ENCODE measurements around the gene PLXNA4. TPM values are rescaled to one million over a fixed set of nuclear protein-coding genes. Genes with fewer than 3 reads are reported as not detected.

PLXNA4 gene
- total and polyA plus RNA-seq, 4 donors = 0.04 to 1.1 (median 0.41) TPM

DNA sequence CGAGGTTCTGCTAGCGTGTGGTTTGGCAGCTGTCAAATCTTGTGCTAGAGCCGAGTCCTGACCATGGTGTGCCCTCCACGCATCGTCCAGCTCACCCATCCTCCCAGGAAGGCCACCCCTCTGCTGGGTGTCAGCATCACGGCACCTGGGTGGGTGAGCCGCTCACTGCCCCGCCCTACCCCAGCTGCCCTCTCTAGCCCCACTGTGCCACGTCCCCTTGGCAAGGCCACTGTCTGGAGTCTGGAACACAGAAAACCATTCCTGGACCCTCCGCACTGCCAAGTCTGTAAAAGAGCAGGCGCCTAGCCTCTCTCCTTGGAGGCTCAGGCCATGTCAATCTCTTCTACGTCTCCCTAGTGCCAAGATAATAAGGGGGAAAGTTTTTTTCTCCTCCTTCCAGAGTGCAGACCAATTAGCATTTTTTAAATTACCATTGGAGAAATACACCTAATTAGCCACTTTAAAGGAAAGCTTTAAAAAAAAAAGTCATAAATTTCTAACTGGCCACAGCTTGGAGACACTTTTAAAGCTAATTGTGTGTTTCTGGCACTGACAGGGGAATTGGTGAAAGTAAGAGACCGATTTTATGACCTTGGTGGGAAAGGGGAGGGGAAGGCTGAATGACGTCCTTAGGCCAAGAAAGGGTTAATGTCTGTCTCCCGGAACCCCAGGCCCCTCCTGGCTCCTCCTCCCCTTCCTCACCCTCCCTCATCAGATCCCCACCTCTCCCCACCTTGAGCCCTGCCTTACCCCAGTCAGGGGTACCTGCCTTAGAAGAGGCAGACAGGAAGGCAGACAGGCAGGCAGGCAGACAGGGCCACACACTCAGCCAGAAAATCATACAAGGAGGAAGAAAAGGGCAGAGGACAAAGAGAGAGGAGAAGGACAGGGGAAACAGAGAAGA is 151.2 kb downstream of the PLXNA4 start:
- Histone ChIP-seq H3K9me3 (ENCODE audit: control insufficient read depth in 4 of 4, low read length in 3 of 4) (no peaks in the 10 kb centered on the region), H3K4me1 (ENCODE audit: control insufficient read depth in 4 of 4, insufficient read depth in 4 of 4, low read length in 3 of 4) (peaks cover 6 to 48% (median 44%) of the 10 kb centered on the region in 4 donors), H3K4me3 (ENCODE audit: low read depth in 1 of 3, low read length in 3 of 3) (no peak overlapping the region), H3K36me3 (ENCODE audit: control insufficient read depth in 4 of 4, insufficient read depth in 3 of 4, low read depth in 1 of 4, low read length in 3 of 4) (no peaks in the 10 kb centered on the region), H3K27ac (ENCODE audit: low read depth in 1 of 2, low read length in 2 of 2) (no peak overlapping the region), H3K27me3 (ENCODE audit: control insufficient read depth in 4 of 4, insufficient read depth in 4 of 4, low read length in 3 of 4) (no peaks in the 10 kb centered on the region), H3K9ac (ENCODE audit: low read depth in 1 of 2, low read length in 2 of 2) (no peak overlapping the region)
- 78% methylated on average over 15 of the region's 15 CpGs for WGBS
- DNase-seq (ENCODE audit: low spot score) = no peak
- TF ChIP-seq TAF1 (conservative IDR thresholded peaks at IDR 0.05) = no peak
- TF ChIP-seq HNF4A (conservative IDR thresholded peaks at IDR 0.05) = no peak
- TF ChIP-seq, protein P1, sequence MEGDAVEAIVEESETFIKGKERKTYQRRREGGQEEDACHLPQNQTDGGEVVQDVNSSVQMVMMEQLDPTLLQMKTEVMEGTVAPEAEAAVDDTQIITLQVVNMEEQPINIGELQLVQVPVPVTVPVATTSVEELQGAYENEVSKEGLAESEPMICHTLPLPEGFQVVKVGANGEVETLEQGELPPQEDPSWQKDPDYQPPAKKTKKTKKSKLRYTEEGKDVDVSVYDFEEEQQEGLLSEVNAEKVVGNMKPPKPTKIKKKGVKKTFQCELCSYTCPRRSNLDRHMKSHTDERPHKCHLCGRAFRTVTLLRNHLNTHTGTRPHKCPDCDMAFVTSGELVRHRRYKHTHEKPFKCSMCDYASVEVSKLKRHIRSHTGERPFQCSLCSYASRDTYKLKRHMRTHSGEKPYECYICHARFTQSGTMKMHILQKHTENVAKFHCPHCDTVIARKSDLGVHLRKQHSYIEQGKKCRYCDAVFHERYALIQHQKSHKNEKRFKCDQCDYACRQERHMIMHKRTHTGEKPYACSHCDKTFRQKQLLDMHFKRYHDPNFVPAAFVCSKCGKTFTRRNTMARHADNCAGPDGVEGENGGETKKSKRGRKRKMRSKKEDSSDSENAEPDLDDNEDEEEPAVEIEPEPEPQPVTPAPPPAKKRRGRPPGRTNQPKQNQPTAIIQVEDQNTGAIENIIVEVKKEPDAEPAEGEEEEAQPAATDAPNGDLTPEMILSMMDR (IDR thresholded peaks at IDR 0.05; ENCODE audit: low read depth, low read length, missing input control) = no peak
- no peak for TF ChIP-seq RAD21 (IDR thresholded peaks at IDR 0.05)
- no peak for TF ChIP-seq FOXA2 (IDR thresholded peaks at IDR 0.05)
- TF ChIP-seq, protein P2, sequence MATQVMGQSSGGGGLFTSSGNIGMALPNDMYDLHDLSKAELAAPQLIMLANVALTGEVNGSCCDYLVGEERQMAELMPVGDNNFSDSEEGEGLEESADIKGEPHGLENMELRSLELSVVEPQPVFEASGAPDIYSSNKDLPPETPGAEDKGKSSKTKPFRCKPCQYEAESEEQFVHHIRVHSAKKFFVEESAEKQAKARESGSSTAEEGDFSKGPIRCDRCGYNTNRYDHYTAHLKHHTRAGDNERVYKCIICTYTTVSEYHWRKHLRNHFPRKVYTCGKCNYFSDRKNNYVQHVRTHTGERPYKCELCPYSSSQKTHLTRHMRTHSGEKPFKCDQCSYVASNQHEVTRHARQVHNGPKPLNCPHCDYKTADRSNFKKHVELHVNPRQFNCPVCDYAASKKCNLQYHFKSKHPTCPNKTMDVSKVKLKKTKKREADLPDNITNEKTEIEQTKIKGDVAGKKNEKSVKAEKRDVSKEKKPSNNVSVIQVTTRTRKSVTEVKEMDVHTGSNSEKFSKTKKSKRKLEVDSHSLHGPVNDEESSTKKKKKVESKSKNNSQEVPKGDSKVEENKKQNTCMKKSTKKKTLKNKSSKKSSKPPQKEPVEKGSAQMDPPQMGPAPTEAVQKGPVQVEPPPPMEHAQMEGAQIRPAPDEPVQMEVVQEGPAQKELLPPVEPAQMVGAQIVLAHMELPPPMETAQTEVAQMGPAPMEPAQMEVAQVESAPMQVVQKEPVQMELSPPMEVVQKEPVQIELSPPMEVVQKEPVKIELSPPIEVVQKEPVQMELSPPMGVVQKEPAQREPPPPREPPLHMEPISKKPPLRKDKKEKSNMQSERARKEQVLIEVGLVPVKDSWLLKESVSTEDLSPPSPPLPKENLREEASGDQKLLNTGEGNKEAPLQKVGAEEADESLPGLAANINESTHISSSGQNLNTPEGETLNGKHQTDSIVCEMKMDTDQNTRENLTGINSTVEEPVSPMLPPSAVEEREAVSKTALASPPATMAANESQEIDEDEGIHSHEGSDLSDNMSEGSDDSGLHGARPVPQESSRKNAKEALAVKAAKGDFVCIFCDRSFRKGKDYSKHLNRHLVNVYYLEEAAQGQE (IDR thresholded peaks at IDR 0.05) = no peak
- TF ChIP-seq RXRA (IDR thresholded peaks at IDR 0.05) = no peak
- no peak for TF ChIP-seq NR2F2 (IDR thresholded peaks at IDR 0.05)
- TF ChIP-seq, protein P3, sequence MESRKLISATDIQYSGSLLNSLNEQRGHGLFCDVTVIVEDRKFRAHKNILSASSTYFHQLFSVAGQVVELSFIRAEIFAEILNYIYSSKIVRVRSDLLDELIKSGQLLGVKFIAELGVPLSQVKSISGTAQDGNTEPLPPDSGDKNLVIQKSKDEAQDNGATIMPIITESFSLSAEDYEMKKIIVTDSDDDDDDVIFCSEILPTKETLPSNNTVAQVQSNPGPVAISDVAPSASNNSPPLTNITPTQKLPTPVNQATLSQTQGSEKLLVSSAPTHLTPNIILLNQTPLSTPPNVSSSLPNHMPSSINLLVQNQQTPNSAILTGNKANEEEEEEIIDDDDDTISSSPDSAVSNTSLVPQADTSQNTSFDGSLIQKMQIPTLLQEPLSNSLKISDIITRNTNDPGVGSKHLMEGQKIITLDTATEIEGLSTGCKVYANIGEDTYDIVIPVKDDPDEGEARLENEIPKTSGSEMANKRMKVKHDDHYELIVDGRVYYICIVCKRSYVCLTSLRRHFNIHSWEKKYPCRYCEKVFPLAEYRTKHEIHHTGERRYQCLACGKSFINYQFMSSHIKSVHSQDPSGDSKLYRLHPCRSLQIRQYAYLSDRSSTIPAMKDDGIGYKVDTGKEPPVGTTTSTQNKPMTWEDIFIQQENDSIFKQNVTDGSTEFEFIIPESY (IDR thresholded peaks at IDR 0.05) = no peak
- TF ChIP-seq SP1 (IDR thresholded peaks at IDR 0.05) = no peak
- TF ChIP-seq JUND (IDR thresholded peaks at IDR 0.05) = no peak
- no peak for TF ChIP-seq GABPA (IDR thresholded peaks at IDR 0.05 in 1 of 2, conservative IDR thresholded peaks at IDR 0.05 in 1 of 2)
- no peak for TF ChIP-seq FOXA1 (IDR thresholded peaks at IDR 0.05)
- TF ChIP-seq EGR1 (IDR thresholded peaks at IDR 0.05; ENCODE audit: low read depth in 2 of 2) = no peak
- TF ChIP-seq, protein P4, sequence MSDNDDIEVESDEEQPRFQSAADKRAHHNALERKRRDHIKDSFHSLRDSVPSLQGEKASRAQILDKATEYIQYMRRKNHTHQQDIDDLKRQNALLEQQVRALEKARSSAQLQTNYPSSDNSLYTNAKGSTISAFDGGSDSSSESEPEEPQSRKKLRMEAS (IDR thresholded peaks at IDR 0.05) = no peak
